KBM-7 (cell line): Measurements from ENCODE around the gene ASAP3.

Experiments
- DNase-seq: peaks from one replicate; pipeline ENCODE4 v3.0.0-alpha.2; 2015
- in situ Hi-C: fragments of 300-500 bp; cut with MboI; formaldehyde crosslinking; loops from 2 replicates; pipeline ENCODE4 v1.14.3; 2020; ENCODE audit warnings: low sequenced_read_pairs, low pct_unique_long_range_greater_than_20kb, mixed read lengths

ASAP3 gene

DNA sequence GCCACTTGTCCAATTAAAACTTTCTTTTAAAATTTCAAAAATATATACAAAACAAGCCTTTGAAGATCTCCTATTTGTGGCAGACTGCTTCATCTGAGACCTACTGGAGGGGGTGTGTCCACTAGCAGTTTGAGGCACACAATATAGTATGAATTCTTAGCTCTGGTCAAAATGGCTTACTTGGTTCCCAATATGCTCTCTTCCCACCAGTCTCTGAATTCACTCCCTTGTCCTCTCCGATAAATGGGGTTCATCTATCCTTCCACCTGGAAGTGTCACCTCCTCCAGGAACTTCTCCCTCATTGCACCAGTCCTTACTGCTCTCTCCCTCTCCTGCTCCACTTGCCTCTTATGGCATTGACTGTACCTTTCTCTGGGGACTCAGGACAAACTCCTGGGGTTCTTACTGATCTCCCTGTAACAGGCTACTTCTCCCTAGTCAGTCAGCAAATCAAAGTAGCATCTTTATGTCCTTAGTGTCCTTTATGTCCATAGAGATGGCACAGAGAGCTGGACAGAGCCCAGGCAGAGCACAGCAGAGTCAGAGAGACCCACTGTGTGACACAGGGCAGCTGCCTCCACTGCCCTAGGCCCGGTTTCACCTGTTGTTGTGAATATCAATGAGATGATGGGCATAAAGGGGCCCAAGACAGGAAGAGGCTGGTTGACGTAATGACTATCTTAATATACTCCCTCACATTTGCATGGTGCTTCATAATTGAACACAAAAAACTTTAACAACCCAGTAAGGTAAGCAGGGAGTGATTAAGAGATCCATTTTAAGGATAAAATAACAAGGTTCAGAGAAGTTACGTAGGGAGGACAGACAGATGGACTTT is 3.6 kb downstream of the ASAP3 start:
- no peak for DNase-seq
- in situ Hi-C loops, result no loop called here

DNA sequence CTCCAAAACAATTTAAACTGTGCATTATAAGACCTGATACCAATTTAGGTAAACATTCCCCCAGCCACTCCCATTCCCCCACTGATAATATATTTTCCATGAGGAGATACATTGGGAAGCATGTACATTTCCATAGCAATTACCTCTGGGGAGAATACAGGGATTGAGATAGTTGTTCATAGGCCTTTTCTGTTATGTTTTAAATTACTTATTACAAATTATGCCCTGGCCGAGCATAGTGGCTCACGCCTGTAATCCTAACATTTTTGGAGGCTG is 4.4 kb downstream of the ASAP3 start:
- DNase-seq, result no peak
- in situ Hi-C loops, result no loop called here

GRCh38 chr1:23478896-23479665 is 4.9 kb downstream of the ASAP3 start:
- in situ Hi-C loops, result no loop called here
- DNase-seq, result no peak

DNA sequence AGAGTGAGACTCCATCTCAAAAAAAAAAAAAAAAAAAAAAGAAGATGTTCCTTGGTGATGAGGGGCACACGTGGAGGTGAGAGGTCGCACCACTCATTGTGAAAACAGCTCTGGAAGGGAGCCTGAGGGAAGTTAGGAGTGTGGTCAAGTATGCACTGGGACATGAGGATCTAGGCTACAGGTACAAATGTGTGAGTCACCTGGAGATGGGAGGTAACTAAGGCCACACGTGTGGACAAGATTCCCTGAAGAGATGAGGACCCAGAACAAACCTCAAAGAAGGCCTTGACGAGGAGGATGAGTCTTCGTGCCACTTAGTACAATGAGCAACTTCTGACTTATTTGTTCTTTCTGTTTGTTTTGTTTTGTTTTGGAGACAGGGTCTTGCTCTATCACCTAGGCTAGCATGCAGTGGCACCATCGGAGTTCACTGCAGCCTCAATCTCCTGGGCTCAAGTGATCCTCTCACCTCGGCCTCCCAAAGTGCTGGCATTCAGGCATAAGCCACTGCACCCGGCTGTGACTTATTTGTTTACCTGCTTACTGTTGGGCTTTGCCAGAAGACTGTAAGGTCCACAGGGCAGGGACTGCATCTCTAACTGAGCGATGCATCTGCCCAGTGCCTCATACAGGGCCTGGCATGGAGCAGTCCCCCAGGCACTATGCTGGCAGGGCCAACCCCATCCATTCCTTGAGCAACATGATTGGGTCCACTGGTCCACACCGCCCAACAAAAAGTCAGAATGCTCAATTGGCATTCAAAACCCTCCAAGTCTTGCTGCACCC is 6.4 kb downstream of the ASAP3 start:
- DNase-seq, result no peak
- in situ Hi-C loops, result no loop called here

DNA sequence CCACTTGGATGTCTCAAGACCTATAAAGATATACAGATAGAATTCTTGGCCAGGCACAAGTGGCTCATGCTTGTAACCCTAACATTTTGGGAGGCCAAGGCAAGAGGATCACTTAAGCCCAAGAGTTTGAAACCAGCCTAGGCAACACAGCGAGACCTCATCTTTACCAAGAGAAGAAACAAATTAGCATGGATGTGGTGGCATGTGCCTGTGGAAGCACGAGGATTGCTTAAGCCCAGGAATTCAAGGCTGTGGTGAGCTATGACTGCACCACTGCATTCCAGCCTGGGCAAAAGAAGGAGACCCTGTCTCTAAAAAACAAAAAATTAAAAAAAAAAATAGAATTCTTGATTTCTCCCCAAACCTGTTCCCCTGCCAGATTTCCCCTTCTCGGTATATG is 8.3 kb downstream of the ASAP3 start:
- no peak for DNase-seq
- in situ Hi-C loops, result no loop called here

DNA sequence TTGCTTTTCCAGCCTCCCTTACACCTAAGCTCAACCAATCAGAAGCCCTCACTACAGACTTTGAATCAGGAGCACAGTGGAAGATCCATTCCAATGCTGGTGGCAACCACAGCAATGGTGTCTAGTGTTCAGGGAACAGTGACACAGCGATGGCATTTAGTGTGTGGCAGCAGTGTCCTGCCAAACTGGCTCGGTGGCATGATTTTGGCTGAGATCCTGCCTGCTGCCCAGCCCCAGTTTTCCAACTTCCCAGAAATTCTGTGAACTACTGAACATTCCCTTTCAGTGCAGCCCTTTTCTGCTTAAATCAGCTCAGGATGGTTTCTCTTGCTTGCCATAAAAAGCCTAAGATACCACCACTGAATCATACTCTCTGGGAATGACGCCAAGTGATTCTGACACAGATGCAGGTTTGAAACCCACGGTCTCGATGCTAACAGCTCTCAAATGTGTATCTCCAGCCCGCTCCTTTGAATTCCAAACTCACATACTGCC is 8.8 kb downstream of the ASAP3 start:
- in situ Hi-C loops, result no loop called here
- DNase-seq, result no peak

DNA sequence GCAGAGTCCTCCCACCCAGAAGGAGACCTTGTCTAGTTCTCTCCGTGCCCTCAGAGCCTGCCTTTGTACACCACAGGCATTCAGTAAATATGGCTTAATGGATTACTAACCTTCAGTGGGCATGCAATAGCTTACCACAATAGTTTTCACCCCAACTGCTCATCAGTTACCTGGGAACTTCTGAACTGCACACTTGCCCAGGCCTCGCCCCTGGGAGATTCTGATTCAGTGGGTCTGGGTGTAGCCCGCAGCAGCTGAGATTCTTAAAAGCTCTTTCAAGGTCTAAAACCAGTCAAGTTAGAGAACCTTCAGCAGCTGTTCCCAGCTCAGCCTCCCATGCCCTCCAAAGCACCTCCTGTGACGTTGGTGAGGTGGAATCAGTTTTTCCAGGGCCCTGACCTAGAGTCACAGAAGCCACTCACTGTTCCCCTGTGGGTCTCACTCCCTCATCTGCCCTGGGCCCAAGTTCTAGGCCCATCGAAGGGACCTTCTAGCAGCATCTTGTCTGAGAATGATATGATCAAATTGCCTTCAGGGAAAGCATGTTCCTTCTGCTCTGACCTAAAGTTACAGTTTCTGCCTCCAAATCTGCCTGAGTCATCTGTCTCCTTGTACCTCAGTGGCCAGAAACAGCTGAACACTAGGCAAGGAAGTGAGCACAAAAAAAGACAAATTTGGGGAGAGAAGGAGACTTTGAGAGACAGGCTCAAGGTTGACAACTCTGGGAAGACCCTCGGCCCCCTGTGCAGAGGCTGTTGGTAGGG is 10.8 kb downstream of the ASAP3 start:
- in situ Hi-C loops, result no loop called here
- DNase-seq, result no peak

DNA sequence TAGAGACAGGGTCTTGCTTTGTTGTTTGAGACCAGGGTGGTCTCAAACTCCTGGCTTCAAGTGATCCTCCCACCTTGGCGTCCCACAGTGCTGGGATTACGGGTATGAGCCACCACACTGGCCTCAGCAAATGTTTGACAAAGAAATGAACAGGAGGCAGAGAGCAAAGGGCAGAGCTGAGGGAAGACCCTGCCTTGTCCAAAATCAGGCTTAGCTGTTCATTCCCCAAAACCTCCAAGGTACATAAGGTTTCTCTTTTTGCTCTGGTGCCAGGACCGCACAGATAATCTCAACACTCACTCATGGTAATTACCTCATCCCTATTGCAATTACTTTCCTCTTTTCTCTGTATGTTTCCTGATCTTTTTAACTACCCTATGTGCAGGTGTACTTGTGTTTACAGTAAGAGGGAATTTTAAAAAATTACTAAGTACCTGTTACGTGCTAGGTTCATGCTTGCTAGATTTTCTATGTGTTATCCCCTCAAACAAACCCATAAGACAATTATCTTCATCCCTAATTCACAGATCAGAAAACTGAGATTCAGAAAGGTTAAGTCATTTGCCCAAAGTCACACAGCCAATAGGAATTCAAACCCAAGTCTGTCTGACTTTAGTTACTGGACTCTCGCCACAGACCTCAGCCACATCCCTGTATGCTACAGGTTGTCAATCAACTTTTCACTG is 11.5 kb downstream of the ASAP3 start:
- in situ Hi-C loops, result no loop called here
- DNase-seq, result no peak

DNA sequence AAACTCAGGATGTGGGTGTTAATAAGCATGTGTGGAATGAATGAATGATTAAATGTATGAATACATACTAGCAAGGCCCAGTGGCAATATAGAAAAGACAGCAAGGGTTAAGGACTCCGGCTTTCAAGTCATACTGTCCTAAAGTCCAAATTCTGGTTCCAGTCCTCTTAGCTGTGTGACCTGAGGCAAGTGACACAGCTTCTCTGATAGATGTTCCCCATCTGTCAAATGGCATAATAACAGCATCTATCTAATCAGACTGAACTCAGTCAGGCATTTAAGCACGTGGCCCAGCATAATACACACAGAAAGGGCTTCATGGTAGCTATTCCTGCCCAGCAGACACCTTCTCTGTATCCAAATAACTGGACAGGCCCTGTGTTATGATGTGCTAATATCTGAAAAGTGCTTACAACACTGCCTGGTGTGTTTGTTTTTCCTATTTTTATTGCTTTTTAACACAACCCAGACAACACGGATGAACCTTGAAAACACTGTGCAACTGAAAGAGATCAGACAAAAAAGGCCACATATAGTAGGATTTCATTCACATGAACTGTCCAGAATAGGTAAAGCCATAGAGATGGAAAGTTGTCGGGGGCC is 12.4 kb downstream of the ASAP3 start:
- no peak for DNase-seq
- in situ Hi-C loops, result no loop called here

- in situ Hi-C loops, result no loop called here
- DNase-seq, result no peak
Measured at GRCh38 chr1:23470282-23471070, 13.5 kb downstream of the ASAP3 start.

DNA sequence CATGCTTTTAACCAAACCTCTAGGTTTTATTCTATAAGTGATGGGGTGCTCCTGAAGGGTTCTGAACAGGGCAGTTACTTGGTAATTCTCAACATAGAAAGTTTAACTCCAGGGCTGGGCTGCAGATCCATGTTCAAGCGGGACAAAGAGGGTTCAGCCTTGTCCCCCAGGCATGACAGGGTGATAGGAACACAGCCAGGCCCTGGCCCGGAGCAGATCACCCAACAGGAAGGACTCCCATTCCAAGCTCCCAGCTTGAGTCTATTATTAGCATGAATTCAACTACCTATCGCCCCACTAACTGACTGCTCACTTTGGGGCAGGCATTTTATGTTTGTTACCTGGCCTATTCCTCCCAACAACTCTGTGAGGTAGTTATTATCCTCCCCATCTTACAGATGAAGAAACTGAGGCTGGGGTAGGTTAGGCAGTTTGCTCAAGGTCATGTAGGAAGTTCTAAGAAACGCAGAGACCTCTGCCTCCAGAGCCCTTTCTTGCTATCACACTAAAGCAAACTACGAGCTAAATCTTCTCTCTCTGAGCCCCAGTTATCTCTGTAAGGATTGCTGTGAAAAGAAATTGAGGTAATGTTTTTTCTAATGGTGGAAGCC is 14.5 kb downstream of the ASAP3 start:
- DNase-seq, result no peak

GRCh38 chr1:23466423-23466989 is 17.5 kb downstream of the ASAP3 start:
- in situ Hi-C loops, result no loop called here
- no peak for DNase-seq

More for the DNA sequence above, 14.5 kb downstream of the ASAP3 start:
- in situ Hi-C loops, result no loop called here

DNA sequence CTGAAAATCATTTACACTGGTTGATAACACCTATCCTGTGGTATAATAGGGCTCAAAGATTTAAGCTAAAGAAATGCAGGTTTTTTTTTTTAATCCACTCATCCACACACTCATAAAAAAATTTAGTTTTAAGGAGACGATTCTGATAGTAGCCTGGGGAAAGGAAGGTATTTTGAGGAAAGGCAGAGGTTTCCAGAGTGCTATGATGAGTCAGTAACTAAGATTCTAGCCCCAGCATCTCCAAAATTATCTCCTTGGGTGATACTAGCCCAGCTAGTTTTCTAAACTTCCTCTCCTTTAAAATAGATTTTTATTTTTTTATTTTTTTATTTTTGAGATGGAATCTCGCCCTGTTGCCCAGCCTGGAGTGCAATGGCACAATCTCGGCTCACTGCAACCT is 20.7 kb downstream of the ASAP3 start:
- in situ Hi-C loops, result no loop called here
- no peak for DNase-seq

DNA sequence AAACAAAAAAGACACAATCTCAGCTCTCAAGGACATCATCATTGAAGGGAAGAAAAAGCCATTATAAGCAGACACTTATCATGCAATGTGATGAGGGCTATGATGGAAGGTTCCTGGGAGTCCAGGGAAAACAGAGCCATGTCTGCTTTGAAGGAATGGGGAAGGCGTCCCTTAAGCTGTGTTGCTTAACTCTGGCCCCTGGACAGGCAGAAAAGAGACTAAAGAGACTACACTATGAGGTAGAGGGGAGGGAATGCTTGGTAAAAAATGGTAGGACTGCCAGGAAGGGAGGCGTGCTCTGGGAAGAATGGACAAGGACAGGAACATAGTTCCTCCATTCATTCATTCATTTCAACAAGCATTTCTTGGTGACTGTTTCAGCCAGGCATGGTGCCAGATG is 21.2 kb downstream of the ASAP3 start:
- DNase-seq, result no peak
- in situ Hi-C loops, result no loop called here

DNA sequence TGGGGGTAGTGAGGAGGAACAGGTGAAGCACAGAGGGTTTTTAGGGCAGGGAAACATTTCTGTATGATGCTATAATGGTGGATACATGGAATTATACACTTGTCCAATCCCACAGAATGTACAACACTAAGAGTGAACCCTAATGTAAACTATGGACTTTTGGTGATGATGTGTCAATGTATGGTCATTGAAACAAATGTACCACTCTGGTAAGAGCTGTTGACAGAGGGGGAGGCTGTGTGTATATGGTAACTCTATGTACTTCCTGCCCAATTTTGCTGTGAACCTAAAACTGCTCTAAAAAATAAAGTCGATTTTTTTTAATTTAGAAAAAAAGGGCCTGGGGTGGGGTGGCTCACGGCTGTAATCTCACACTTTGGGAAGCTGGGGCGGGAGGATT is 22.9 kb downstream of the ASAP3 start:
- DNase-seq, result no peak
- in situ Hi-C loops, result no loop called here

DNA sequence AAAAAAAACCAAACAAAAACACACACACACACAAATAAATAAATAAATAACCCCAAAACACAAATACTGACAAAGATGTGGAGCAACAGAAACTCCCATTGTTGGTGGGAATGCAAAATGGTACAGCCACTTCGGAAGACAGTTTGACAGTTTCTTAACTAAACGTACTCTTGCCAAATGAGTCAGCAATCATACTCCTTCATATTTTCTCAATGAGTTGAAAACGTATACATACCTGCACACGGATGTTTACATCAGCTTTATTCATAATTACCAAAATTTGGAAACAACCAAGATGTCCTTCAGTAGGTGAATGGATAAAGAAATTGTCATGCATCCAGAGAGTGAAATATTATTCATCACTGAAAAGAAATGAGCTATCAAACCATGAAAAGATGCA is 23.5 kb downstream of the ASAP3 start:
- DNase-seq, result no peak
- in situ Hi-C loops, result no loop called here

GRCh38 chr1:23459338-23459757 is 24.6 kb downstream of the ASAP3 start:
- DNase-seq, result peak; percentile 14
- in situ Hi-C loops, result no loop called here
